ENCODE results near the gene FNTB.

DNA sequence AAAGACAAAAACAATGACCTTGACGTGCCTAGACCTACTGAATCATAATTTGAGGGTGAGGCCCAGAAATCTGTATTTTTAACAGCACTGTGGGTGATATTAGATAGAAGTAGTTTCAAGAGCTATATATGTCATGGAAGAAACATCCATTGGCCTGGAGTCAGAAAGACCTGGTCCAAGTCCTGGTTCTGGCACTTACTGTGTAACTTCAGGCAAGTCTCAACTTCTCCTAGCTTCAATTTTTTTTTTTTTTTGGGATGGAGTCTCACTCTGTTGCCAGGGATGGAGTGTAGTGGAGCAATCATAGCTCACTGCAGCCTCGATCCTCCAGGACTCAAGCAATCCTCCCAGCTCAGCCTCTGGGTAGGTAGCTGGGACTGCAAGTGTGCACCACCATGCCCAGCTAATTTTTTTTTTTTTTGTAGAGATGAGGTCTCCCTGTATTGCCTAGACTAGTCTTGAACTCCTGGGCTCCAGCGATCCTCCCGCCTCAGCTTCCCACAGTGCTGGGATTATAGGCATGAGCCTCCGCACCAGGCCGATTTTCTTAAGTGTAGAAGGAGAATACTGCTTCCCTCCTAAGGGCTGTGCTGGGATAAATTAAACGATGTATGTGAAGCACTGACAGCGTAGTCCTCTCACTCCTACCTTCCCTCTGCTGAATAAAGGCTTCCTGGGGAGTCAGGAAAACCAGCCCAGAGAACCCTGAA, 29.8 kb upstream of the FNTB start:
- TF ChIP-seq, protein P1, sequence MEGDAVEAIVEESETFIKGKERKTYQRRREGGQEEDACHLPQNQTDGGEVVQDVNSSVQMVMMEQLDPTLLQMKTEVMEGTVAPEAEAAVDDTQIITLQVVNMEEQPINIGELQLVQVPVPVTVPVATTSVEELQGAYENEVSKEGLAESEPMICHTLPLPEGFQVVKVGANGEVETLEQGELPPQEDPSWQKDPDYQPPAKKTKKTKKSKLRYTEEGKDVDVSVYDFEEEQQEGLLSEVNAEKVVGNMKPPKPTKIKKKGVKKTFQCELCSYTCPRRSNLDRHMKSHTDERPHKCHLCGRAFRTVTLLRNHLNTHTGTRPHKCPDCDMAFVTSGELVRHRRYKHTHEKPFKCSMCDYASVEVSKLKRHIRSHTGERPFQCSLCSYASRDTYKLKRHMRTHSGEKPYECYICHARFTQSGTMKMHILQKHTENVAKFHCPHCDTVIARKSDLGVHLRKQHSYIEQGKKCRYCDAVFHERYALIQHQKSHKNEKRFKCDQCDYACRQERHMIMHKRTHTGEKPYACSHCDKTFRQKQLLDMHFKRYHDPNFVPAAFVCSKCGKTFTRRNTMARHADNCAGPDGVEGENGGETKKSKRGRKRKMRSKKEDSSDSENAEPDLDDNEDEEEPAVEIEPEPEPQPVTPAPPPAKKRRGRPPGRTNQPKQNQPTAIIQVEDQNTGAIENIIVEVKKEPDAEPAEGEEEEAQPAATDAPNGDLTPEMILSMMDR (IDR thresholded peaks at IDR 0.05; ENCODE audit: insufficient read depth, low read depth, low read length) = no peak
- no peak for TF ChIP-seq EZH2 (IDR thresholded peaks at IDR 0.05; ENCODE audit: insufficient read depth, low read length)

Data from astrocyte (in vitro differentiated cells and primary cell).